ENCODE measurements around the gene INCENP.
"Not testable (repeated sequence)": the region's sequence is repeated elsewhere in the genome, so short reads cannot be mapped to it uniquely, and the experiment has no call there.

The INCENP gene

GRCh38 chr11:62123669-62124185 is at the start of gene INCENP:
Gene INCENP, plus strand, starts transcription at chr11:62124011. Its CDS starts 4,151 bp downstream, at chr11:62128162.
- DNase-seq = peak; percentile 99

- DNase-seq = no peak
These were observed 48.4 kb upstream of the INCENP start for GRCh38 chr11:62075438-62075837.

- DNase-seq = no peak
These were observed 46.7 kb upstream of the INCENP start for GRCh38 chr11:62077132-62077531.

- peak; percentile 62 for DNase-seq
These were observed 42.2 kb upstream of the INCENP start for GRCh38 chr11:62081378-62082291.

- DNase-seq = no peak
These were observed 41.5 kb upstream of the INCENP start for GRCh38 chr11:62082292-62082657.

GRCh38 chr11:62084801-62085200 is 39.0 kb upstream of the INCENP start:
- not testable (repeated sequence) for DNase-seq

- no peak for DNase-seq
These were observed 36.1 kb upstream of the INCENP start for GRCh38 chr11:62087694-62088093.

GRCh38 chr11:62088331-62088933 is 35.4 kb upstream of the INCENP start:
- DNase-seq = no peak

GRCh38 chr11:62103141-62103540 is 20.7 kb upstream of the INCENP start:
- DNase-seq = no peak

- no peak for DNase-seq
These were observed 19.8 kb upstream of the INCENP start for GRCh38 chr11:62103986-62104385.

- no peak for DNase-seq
These were observed 18.8 kb upstream of the INCENP start for GRCh38 chr11:62104816-62105653.

GRCh38 chr11:62105667-62106191 is 18.1 kb upstream of the INCENP start:
- DNase-seq = no peak

GRCh38 chr11:62108017-62108750 is 15.6 kb upstream of the INCENP start:
- DNase-seq = peak; percentile 69

- peak; percentile 46 for DNase-seq
These were observed 14.8 kb upstream of the INCENP start for GRCh38 chr11:62108971-62109404.

- no peak for DNase-seq
These were observed 8.6 kb upstream of the INCENP start for GRCh38 chr11:62115085-62115694.

GRCh38 chr11:62116451-62116850 is 7.4 kb upstream of the INCENP start:
- no peak for DNase-seq

- no peak for DNase-seq
These were observed 4.2 kb upstream of the INCENP start for GRCh38 chr11:62119569-62119968.

- no peak for DNase-seq
These were observed 3.8 kb upstream of the INCENP start for GRCh38 chr11:62120001-62120400.

GRCh38 chr11:62120431-62120830 is 3.4 kb upstream of the INCENP start:
- no peak for DNase-seq

GRCh38 chr11:62122076-62122475 is 1.7 kb upstream of the INCENP start:
- DNase-seq = no peak

All from fibroblast of upper back skin (primary cell).